Activated T-cell treated with anti-CD3 and anti-CD28 coated beads for 4 hours (primary cell): Measurements from ENCODE around the gene TSPAN4.

Experiments
- DNase-seq: peaks from one replicate; pipeline ENCODE4 v3.0.0-alpha.2; 2020

TSPAN4 gene

DNA sequence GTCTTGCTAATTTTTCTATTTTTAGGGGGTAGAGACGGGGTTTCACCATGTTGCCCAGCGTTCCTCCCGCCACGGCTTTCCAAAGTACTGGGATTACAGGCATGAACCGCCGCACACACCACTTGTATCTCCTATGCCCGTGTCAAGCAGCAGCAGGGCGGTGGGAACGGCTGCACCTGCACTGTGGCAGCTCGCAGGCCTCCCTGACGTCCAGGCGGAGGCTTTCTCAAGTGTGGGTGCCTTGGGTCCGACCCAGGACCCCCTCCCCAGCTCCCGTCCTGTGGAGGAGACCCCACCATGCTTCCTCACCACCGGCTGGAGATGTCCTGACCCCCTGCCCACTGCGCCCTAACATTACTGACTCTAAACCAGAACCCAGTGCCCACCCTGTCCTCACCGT lies 25.7 kb downstream of the TSPAN4 start:
- DNase-seq, result no peak

DNA sequence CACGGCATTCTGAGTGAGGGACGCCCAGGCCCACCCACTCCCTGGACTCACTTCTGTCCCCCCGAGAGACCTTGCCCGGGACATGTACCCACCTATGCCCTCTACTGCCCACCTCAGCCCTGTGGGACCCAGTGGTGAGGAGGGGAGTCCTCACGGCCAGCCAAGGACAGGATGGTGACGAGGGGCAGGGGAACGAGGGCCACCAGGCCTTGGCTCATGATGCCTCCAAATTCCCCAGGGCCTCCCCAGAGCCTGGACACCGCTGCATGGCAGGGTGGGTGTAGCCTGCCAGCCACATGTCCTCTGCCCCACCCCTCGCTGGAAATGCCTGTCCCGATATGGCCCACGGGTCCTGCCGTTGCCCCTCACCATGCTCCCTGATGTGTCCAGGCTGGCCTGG lies 26.1 kb downstream of the TSPAN4 start:
- no peak for DNase-seq

DNA sequence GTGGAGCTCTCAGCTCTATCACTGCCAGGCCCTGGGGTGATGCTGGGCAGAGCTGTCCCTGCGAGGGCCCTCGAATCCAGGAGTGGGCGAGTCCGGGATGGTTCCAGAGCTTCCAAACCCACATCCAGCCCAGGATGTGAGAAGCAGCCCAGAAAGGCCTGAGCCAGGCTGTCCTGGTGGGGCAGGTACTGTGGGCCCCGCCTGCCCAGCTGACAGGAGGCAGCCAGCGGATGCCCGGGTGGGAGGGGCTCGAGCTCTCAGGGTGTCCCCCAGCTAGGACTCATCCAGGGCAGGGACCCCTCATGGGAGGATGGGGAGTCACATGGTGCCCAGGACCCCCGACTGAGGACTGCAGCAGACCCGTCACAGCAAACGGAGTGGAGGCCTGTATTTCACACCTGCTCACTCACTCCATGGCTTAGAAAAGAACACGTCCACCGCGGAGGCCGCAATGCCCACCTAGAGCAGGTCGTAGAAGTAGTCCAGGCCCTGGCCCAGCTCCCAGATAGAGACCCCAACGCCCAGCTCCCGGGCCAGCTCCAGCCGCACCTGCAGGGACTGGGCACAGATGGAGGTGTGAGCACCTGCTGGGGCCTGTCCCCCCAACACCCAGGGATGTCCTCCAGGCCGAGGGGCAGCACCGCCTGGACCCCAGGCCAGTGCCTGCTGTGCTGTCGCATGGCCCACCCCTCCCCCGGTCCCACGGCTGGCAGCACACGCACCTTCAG lies 26.9 kb downstream of the TSPAN4 start:
- no peak for DNase-seq

DNA sequence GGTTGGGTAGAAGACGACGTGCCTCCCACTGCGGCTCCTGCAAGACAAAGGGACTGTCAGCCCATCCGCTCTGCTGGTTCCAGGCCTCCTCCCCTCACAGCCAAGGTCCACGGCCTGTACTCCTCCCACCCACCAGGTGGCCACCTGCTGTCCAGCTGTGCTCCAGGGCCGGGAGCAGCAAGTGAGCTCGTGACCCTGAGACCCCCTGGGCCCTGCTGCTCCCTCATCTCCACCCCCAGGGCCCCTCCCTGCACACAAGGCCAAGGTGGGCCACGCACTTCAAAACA lies 27.4 kb downstream of the TSPAN4 start:
- DNase-seq, result no peak

DNA sequence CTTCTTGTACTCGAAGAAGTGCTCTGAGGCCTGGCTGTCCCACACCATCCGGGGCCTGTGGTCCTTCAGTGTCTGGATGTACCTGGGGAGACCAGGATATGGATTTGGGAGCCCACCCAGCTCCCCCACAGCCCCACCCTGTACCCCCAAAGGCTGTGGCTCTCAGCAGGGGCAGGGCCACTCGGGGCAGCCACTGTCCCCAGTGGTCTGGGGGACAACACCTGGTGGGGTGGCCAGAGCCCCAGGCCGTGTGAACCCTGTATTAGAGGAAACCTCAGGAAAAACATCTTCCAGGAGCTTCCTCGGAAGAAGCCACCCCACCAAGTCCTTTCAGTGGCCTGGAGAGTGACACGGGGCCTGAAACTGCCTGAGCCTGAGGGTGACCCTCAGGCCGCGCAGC lies 27.8 kb downstream of the TSPAN4 start:
- DNase-seq, result no peak

DNA sequence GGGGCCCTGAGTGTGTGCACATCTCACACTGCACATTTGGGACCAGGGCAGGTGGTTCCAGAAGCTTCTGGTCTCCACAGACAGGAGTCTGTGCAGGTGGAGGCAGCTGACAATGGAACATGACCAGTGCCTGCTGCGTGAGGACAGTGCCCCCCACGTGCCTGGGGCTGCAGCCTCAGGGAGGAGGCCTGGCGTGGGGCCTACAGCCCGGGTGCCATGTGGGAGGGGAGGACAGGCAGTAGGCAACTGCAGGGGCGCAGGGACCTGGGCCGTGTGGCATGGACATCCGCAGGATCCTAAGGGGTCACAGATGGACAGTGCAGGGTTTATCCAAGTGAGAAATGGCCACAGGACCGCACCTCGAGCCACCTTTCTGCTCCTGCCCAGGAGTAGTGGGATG lies 28.8 kb downstream of the TSPAN4 start:
- DNase-seq, result no peak

DNA sequence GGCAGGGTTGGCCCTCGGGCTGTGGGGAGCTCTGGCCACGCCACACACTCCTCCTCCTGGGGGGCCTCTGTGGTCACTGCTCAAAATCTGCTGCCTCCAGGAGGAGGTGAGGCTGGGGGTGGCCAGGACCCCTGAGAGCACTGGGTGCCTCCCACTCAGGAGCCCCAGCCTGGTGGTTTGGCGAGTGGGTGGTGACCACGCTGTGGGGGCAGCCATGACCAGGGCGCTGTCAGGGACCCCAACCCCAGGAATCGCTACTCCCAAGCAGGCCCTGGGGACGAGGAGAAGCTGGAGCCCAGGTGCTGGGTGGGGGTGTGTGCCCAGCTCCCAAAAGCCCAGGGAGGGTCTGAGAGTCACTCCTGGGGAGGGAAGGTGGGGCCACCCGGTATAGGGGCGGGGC lies 30.1 kb downstream of the TSPAN4 start:
- no peak for DNase-seq

DNA sequence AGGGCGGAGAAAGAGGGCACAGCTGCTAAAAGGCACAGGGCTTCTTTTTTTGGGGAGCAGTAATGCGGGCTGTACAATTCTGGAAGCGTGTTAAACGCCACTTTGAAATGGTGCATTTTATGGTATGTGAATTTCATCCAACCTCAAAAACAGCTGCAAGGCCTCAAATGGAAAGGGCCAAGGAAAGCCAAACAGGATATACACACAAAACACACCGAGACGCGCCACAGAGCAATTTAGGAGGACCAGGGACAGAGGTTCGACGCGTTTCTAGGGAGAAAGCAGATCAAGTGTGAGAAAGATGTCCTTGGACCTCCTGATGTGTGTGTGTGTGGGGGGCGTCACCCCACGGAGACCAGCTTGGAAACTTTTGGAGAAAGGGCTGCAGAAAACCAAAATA lies 31.1 kb downstream of the TSPAN4 start:
- DNase-seq, result no peak

DNA sequence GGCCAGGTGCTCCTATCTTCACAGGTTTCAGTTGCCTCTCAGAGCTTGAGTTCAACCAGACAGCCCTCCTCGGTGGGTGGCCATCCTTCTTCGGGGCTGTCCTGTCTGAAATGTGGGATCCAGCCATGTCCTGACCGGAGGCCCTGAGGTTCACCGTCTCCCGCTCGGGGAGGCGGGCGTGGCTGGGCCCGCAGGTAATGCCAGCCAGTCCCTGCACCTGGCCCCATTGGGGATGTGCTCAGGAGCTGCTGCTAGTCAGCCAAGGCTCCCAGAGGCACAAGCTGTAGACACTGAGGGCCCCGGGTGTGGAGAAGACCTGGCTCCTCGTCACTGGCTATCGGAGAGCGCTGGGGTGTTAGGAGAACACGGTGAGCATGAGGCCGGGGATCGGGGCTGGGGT lies 32.6 kb downstream of the TSPAN4 start:
- no peak for DNase-seq

DNA sequence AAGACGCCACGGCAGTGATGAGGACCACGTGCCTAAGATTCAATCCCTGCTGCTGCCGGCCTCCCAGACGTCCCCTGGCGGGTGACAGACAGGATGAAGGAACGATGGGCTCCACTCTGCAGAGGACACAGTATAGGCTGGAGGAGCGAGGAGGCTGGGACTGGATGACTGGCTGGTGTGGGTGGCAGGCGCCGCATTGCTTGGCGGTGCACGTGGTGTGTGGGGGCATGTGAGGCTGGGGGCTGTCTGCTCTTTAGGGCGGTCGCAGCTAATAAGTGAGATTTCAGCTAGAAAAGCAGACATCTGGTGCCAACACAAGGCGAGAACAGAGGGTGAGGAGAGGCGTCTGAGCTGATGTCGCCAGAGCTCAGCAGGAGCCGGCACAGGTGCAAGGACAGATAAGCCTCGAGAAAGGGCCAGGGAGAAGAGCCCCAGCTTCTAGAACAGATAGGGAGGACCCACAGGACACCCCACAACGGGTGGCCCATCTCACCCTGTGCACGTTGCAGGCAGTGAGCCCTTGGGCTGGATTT lies 33.2 kb downstream of the TSPAN4 start:
- DNase-seq, result no peak

DNA sequence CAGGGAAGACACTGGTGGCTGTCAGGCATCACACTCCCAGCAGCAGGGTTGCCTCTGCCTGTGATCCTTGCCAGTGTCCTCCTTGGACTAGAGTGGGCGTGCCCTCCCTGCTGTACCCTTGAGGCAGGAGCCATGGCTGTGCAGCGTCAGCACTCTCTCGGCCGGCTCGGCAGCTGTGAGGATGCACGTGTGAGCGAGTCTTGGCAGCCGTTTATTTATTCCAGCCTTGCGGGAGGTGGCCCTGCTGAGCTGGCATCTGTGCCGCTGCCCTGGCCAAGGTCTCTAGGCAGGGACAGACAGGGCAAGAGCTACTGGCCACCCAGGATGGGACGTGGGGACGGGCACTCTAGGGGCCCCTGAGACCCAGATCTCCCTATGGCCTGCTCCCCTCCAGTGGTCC lies 33.9 kb downstream of the TSPAN4 start:
- DNase-seq, result no peak

DNA sequence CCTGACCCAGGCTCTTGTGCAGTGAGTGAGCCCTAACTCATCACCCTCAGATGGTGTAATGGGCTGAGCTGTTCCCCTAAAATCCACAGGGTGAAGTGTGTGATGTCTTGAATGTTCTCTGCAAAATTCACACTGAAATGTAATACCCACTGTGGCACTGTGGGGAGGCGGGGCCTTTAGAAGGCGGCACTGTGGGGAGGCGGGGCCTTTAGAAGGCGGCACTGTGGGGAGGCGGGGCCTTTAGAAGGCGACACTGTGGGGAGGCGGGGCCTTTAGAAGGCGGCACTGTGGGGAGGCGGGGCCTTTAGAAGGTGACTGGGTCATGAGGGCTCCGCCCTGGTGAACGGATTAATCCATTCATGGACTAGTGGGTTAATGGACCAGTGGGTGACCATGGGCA lies 34.9 kb downstream of the TSPAN4 start:
- DNase-seq, result no peak

DNA sequence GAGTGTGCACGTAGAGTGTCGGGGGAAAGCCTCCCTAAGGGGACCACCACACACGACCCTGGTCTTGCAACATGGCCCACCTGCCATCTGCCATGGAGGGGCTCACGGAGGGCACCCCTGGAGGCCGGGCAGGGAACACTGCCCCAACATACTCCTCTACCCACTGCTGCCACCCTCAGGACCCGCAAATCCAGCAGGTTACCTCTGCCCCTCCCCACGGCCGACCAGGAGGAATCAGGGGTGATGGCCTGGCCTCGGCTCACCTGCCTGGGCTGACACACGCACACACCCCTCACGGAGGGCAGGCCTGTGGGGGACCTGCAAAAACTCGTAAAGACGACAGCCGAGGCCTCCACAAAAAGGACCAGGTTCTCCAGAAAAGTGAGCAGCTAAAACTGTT lies 37.8 kb downstream of the TSPAN4 start:
- no peak for DNase-seq

DNA sequence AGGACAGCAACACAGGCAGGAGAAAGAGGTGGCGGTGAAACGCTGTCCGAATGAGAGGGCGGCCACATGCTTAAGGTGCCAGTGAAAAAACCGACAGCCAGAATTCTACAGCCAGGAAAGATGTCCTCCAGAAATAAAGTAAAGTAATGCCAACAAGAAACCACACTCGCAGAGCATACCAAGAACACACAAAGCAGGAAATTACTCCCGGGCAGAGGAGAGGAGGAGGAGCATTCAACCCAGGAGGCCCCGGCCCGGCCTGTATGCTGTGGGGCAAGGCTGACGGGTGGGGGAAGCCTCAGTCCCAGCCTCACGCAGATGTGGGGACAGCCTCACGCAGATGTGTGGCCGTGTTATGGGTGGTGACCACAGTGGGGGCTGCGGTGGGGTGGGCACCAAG lies 39.9 kb downstream of the TSPAN4 start:
- DNase-seq, result no peak

DNA sequence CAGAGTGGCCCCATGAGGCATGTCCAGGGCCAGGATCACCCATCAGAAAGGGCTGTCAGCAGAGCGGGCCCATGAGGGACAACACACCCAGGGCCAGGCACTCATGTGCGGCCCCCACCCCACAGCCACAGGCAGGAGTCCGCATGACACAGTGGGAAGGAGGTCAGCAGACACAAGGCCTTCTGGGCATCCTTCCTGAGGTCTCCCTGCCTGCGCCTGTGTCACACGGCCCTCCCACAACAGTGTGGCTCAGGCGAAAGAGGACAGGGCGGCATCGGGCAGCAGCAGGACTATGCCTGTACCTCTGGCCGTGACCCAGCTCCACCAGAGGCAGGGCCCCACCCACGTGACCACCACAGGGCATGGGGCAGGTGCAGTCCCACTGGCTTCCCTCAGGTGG lies 40.9 kb downstream of the TSPAN4 start:
- no peak for DNase-seq

DNA sequence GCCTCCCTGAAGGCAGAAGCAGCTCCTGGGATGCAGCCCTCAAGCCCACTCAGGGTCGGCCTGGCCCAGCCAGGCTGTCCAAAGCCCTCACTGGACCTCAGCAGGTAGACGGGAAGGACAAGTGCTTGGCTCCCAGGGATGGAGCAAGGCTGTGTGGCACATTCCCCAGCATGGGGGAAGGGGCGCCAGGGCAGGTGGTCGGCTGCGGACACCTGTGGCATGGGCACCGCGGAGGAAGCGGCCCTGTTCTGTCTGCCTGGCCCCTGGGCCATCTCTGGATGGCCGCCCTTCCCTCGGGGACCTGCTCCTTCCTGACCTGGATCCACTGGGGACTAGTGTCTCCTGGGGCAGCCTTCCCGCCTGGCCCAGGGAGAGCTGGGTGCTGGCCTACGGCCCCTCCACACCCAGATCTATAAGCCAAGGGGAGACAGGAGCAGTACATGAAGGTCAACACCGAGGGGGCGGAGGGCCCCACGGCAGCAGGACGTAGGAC lies 42.0 kb downstream of the TSPAN4 start:
- DNase-seq, result no peak

DNA sequence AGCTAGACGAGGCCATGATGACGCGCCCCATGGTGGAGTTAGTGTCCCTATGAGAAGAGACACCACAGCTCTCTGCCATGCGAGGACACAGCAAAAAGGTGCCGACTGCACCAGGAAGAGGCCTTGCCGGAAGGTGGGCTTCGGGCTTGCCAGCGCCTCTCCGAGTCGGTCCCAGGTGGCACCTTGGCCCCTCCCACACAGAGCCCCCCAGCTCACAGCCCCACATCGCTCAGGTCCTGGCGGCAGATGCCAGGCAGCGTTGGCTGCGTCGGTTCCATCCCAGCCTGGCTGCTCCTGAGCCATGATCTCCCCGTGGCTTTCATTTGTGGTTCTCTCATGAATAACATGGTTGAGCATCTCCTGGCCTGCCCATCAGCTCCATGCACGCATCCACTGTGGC lies 43.9 kb downstream of the TSPAN4 start:
- DNase-seq, result no peak

DNA sequence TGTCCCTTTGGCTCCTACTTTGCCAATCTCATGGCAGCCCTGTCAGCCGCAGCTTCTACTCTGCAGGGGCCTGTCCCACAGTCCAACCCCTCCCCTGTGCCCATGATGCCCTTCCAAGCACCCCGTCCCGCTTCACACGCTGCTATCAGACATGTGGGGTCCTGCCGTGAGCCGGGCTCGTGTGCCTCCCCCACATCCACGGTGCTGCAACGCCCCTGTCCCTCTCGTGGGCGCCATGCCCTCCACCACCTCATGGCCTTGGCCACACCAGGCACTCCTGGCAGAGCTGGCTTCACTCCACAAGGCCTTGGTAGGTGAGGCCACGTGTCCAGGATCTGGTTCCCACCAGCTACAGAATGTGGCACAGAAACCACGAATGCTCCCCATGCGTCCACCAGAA lies 44.9 kb downstream of the TSPAN4 start:
- no peak for DNase-seq

DNA sequence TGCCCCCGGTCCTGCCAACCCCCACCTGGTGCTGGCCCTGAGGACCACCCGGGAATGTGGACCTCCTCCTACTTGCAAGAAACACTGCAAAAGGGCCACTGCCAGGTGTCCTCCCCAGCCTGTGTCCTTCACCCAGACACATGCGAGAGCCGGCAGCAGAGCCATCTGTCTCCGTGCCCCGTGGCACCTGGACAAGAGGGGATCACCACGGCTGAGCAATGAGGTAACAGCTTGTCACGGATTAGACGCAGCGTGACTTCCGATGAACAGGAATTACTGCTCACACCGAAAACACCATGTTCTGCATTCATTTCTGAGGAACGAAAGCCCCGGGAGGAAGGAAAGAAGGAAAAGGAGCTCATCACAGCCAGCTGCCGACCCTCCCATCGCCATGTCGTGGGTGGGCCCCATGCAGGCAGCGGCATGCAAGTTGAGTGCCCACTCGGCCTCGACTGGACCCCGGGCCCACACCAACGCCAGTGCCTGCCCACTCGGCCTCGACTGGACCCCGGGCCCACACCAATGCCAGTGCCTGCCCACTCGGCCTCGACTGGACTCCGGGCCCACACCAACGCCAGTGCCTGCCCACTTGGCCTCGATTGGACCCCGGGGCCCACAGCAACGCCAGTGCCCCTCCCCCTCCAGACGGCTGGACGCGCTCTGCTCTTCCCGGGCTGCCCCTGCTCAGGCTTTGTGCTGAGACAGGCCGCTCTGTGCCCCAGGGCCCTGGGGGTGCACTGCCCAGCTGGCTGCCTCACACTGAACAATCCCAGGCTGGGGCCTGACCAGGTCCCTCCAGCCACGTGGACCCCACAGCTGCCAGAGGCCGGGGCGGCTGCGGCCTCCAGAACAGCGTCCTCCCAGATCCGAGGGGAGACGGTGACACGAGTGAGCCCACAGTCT lies 45.9 kb downstream of the TSPAN4 start:
- no peak for DNase-seq

DNA sequence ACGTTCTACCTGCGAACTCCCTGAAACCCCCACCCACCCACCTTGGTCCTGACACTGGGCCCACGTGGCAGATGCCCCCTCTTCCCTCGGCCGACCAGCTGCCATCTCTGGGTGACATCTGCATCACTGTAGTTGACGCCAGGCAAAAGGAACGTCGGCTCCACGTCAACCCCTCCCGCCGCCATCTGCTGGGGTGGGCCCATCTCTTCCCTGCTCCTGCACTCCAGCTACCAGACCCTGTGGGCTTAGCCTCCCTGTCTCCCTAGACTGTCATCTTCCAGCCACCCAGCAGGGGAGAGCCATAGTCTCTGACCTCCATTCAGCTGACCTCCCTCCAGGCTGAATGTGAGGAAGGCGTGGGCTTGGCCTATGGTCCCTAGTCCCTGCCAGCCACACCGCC lies 46.6 kb downstream of the TSPAN4 start:
- no peak for DNase-seq

DNA sequence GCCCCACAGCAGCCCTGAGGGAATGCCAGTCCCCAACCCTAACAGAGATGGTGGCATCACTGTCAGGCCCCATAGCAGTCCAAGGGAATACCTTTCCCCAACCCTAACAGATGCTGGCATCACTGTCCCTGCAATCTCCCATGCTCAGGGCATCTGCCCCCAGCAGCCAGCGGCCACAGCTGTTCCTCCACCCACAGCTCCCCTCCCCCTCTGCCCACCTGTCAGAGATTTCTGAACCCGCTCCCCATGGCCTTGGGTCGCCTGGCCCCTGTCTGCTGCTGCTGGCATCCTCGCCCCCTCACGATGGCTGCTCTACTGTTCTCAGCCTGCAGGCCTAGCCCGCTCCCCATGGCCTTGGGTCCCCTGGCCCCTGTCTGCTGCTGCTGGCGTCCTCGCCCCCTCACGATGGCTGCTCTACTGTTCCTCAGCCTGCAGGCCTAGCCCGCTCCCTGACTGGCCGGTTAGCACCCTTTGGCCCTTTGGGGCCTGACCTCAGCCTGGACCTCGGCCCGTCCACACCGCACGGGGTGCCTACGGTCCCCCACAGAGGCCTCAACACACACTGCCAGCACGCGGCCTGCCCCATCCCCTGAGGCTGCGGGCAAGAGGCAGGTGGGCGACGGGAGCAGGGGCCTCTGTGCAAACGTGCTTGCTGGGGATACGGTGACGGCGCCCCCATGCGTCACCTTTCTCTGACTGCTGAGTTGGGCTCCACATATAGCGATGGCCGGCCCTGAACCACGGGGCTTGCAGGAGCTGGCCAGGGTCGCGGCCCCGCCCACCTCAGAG lies 47.2 kb downstream of the TSPAN4 start:
- no peak for DNase-seq

DNA sequence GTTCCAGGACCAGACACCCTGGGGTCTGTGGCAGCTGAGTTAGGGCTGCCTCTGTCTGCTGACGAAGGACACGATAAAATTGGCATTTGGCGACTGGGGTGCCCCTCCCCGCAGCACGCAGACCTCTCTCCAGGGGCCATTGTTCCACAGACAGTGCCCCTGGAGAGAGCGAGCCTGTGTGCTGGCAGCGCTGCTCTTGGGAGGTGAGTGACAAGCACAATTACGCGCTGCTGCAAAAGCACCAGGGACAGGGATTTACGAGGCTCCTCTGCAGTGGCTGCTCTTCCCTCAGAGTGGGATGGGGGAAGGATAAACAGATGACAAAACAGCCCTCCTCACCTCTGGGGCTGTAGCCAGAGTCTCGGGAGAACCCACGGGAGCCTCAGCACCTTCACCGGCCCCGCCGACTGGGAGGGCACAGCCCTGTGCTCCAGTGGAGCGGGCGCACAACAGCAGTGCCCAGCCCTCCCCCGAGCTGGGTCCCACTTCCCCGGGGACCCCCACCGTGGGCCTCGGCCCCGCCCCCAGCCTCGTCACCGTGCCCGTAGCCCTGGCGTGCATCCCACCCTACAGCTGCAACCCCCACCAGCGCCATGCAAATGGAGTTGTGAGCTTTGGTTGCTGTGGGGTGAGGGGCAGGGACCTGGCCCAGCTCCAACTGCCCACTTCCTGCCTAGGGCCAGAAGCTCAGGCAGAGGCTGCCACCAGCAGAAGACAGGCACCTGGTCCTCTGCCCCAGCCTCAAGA lies 48.3 kb downstream of the TSPAN4 start:
- DNase-seq, result no peak
